Hematopoietic multipotent progenitor cell treated with erythropoietin and hydrocortisone succinate and interleukin-3 and kit ligand, for 17 days (in vitro differentiated cells): ENCODE data around the gene KCNH4.
"Not testable (repeated sequence)": the region's sequence is repeated elsewhere in the genome, so short reads cannot be mapped to it uniquely, and the experiment has no call there.

ENCODE experiments used
- DNase-seq: peaks from one replicate; pipeline ENCODE4 v3.0.0-alpha.2; 2015; ENCODE audit warnings: low spot score

KCNH4 gene

DNA sequence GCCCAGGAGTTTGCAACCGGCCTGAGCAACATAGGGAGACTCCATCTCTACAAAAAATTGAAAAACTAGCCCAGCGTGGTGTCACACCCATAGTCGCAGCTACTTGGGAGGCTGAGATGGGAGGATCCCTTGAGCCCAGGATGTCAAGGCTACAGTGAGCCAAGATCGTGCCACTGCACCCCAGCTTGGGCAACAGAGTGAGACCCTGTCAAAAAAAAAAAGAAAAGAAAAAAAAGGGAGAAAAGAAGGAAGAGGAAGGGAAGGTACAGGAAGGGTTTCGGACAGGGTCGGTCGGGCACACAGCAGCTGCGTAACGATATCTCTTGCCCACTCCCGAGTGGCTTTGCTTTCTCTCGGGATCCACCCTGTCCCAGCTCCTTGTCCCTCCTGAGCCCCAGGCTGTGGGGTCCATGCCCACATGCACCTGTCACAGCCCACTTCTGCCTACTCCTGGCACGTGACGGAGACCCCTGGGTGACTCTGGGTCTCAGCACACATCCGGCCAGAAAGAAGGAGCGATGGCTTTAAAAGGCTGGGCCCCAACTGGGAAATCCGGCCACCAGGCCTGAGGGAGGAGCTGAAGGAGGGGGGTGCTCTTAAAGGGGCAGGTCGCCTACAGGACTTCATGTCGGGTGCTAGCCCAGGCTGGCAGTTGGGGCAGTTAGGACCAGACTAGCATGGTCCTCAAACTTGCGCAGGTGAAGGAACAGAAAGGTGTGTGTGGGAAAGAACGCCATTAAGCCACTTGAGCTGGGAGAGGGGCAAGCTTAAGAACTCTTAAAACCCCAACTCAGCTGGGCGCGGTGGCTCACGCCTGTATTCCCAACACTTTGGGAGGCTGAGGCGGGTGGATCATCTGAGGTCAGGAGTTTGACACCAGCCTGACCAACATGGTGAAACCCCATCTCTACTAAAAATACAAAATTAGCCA, 13.3 kb upstream of the KCNH4 start, which contains the start of gene GHDC:
Gene GHDC, minus strand, starts transcription at position 526 of the 931 bp plus-strand sequence. CDS start 913 bp downstream, outside the sequence.
- peak; percentile 84 for DNase-seq

DNA sequence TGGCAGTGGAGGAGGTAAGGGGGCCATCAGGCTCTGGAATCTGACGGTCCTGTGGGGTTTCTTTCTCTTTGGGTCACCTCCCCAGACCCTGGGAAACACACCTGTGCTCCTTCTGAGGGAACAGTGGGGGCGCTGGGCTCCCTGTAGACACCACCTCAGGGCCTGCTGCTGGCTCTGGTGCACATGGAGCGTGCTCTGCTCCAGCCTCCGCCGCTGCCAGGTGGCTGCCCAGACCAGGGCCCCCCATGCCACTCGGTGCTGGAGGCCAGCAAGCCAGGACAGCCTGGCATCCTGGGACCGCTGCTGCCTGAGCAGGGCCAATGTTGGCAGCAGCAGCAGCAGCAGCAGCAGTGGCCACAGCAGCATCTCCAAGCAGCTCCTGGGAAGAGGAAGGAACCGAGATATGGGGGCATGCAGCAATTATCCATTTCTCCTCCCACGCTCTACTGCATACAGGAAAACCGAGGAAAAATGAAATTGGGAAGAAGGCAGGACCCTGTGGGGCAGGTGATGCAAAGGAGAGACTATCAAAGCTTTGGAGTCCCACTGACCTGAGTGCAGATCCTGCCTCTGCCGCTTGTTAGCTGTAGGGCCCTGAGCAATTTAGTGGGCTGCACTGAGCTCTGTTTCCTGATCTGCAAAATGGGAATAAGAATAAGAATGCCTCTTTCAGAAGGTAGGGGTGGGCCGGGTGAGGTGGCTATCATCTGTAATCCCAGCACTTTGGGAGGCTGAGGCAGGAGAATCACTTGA, 12.4 kb upstream of the KCNH4 start:
- no peak for DNase-seq

DNA sequence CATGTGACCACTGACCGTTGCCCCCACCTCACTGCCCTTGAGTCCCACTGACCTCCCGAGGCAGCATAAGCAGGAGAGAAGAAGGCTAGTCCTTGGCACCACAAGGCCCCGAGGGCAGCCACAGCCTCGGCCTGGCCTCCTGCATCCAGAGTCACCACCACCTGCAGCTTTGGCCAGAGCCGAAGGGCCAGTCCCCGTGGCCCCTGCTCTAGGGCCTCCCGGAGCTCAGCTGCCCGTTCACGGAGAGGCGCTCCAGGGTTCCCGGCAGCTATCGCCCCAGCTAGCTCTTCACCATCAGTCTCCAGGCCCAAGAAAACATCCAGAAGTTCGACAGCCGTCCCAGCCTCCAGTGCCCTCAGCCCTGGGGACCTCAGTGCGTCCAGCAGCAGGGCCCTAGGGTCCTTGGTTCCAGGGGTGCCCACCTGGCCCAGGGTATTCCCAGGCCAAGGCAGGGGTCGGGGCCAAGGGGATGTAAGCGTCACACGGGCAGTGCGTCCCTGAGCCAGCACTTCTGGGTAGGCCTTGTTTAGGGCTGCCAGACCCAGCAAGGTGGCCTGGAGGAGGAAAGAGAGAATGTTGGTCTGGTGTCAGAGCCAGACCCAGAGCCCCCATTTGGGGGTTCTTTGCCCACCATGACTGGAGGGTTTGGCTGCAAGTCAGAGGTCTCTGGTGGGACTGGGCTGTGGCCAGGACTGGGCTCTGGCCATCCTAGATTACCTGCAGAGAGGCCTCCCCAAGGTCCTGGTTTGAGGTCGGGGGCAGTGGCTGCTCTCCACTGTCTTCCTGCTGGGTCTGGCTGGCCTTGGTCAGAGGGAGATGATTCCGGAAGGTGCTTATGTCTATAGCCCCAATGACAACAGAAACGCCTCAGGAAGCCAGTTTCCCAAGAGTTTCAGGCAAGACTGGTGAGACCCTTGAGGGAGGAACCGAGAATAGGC, 11.5 kb upstream of the KCNH4 start:
- no peak for DNase-seq

DNA sequence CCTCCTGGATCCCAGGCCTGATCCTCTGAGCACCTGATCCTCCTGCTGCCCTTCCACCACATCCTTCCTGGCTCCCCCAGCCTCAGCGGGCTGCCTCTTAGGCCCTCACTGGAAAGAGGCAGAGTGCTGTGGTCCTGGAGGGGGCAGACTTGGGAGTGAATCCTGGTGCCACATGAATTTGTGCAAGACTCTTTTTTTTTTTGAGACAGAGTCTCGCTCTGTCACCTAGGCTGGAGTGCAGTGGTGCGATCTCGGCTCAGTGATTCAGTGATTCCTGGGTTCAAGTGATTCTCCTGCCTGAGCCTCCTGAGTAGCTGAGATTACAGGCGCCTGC, 10.3 kb upstream of the KCNH4 start:
- no peak for DNase-seq

DNA sequence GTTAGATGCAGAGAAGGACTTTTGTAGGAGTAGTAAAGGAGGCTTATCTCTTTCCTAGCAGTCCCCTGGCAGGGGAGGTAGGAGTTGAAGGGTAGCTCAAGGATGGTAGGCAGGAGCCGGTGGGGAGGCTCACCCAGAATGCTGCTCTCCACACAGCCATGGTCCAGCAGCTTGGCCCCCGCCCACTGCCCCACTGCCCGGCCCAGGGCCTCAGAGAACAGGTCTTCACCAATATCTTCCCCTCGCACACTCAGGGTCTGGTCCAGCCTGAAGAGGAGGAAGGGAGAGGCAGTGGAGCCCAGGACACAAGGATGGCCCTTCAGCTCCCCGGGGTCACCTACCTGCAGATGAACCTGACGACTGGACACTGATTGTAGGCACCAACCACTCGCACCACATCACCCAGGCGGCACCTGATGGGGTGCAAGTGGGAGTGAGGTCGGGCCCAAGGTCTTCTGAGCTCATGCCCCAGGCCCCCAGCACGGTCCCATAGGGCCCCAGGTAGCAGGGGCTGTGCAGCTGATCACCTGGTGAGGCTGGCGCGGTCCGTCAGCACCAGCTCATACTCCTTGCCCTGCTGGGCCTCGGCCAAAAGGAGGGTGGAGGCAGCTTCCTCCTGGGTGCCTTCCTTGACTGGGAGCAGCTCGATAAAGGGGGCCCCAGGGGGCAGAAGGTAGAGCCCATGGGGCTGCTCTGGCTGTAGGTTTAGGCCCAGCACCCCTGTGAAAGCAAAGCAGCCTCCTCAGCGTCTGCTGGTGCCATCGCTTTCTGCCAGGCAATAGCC, 9.7 kb upstream of the KCNH4 start:
- DNase-seq, result no peak

DNA sequence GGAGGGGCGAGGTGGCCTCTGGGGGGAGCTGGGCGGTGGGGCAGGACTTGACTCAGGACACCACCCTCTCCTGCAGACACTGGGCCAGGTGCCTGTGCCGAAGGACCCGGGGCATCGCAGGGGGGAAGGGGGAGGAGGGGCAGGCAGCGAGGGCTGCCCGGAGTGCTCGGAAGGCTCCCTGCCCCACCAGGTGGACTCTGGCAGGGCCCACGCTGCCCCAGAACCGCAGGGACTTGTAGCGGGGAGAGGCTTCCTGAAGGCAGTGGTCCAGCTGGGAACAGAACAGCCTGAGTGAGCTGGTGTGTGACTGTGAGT, 8.7 kb upstream of the KCNH4 start:
- no peak for DNase-seq

DNA sequence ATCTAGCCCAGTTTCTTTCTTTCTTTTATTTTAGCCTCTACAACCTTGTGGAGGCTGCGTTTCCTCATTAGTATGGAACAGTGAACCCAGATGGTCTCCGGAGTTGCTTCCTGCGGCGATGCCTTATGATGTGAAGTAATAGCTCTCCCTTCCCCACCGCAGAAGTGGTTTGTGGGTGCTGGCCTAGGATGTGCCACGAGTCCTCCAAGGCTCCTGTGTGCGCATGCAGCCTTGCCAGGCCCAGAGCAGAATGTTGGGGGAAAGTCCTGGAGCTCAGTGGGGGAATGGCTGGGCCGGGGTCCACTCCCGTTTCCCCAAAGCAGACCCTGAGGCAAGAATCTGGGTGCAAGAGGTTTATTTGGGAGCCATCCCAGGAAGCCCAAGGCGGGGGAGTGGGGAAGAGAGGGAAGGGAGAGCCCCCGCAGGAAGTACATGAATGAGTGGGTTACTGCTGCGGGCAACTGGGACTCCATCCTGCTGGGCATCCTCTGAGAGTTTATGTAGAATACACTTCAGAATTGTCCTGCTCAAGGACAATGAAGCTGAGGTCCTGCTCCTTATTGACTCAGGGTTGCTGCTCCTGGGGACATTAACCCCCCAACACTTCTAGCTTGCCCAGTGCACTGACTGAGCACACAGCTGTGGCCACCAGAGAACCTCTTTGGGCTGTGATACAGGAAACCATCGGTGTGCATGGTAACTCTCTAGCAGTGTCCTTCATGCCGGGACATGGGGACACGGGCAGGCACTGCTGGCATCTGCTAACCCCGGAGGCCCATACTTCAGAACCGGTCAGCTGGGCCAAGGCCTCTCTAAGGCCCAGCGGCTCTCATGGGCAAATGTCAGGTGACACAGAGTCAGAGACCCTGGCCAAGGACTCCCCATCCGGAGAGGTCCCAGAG, 8.1 kb upstream of the KCNH4 start:
- DNase-seq, result no peak

DNA sequence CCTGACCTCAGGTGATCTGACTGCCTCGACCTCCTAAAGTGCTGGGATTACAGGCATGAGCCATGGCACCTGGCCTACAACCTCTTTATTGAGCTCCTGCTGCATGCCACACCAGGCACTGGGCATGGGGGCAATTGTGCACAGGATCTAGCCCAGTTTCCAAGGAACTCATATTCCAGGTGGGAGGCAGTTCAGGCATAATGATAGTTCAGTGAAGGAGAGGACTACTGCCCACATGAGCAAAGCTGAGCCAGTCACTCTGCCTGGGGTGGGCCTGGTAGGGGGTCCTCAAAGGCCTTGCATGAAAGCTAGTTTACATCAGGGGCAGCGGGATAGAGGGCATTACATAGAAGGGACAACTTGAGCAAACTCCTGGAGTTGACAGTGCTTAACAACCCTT, 6.9 kb upstream of the KCNH4 start:
- no peak for DNase-seq

DNA sequence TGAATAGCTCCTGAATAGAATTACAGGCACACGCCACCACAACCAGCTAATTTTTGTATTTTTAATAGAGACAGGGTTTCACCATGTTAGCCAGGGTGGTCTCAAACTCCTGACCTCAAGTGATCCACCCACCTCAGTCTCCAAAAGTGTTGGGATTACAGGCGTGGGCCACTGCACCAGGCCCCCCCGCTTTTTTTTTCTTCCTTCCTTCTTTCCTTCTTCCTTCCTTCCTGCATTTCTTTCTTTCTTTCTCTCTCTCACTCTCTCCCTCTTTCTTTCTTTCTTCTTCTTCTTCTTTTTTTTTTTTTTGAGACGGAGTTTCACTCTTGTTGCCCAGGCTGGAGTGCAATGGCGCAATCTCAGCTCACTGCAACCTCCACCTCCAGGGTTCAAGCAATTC, 5.2 kb upstream of the KCNH4 start:
- DNase-seq, result not testable (repeated sequence)

DNA sequence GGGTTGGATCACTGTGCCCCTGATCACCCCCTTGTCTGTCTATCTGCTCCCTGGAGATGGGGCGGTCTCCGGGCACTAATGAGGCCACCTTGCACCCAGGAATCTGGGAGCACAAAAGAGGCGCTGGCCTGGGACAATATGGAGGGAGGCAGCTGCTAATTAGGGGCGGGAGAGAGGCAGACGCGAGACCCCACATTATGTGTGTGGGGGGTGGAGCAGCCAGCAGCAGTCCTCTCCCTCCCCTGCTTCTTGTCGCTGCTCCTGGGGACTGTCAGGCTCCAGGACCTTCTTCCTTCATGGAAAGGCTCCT, 4.6 kb upstream of the KCNH4 start:
- no peak for DNase-seq

DNA sequence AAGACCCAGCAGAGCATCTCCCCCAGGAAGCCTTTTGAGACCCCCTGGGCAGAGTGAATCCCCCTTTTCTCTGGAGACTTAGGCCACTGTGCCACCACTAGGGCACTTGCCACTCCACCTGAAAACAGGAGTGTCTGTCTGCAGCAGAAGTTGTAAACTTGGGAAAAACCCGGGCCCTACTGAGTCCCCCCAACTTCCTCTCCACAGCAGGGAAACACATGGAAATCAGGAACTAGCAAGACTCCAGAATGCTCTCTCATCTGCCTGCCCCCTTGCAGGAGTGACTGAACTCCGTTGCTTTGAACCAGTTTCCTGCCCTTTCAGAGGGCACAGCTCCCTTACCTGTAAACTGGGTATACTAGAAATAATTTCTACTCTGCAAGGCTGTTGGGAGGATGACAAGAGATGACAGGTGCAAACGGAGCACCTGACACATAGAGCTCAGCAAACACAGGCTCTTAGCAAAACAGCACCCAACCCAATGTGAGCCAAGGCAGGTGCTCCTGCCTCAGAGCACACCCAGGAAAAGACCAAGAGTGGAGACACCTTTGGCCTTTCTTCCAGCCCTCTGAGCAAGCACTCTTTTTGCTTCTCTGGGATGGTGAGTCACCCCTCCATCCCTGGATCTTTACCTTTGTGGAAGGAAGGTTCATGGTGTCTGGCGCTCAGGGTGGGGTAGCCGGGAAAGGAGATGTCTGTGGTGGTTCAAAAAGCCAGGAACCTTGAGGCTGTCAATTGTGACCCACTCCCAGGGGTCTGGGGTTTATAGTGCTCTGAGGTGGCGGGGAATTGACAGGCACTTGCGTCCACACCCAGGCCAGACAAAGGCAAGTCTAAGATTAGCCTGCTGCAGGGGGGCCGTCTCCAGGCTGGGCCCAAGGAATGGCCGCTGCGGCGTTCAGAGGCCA, 4.0 kb upstream of the KCNH4 start, which contains the start of gene HCRT:
Gene HCRT, minus strand, starts transcription at position 740 of the 908 bp plus-strand sequence. Its CDS starts 87 bp downstream, at position 653.
- no peak for DNase-seq

DNA sequence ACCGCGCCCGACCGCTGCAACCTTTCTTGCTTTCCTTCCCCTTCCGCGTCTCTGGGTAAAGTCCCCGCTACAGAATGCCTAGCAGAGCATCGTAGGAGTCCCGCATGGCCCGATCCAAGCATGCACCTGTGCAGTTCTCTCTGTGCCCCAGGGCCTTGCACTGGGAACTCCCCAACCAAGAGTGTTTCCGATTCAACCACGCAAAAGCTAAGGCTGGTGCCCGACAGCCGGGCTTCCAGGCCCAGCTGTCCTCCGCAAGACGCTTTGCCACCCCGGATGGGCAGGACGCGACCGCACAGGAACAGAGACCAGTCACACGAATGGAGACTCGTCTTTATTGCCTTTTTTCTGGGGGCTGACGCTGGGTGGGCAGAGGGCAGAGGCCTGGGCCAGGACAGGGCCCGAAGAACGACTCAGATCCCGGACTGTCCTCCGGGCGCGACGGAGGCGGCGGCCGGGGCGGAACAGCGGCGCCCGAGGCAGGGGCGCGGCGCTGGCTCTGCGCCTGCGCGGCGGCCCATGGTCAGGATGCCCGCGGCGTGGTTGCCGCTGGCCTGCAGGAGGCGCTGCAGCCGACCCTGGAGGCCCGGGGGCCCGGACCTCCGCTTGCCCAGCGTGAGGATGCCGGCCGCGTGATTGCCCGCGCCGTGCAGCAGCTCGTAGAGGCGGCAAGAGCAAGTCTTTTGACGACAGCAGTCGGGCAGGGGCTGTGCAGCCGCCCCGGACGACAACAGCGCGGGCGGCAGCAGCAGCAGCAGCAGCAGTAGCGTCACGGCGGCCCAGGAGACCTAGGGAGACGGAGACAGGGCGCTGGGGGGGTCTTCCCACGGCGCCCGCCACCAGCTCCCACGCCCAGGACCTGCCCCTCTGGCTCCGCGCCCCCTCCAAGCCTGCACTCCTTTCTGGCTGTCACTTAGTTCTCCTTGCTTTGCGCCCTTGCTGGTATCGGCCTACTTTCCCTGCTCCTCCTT, 3.1 kb upstream of the KCNH4 start:
- peak; percentile 70 for DNase-seq

DNA sequence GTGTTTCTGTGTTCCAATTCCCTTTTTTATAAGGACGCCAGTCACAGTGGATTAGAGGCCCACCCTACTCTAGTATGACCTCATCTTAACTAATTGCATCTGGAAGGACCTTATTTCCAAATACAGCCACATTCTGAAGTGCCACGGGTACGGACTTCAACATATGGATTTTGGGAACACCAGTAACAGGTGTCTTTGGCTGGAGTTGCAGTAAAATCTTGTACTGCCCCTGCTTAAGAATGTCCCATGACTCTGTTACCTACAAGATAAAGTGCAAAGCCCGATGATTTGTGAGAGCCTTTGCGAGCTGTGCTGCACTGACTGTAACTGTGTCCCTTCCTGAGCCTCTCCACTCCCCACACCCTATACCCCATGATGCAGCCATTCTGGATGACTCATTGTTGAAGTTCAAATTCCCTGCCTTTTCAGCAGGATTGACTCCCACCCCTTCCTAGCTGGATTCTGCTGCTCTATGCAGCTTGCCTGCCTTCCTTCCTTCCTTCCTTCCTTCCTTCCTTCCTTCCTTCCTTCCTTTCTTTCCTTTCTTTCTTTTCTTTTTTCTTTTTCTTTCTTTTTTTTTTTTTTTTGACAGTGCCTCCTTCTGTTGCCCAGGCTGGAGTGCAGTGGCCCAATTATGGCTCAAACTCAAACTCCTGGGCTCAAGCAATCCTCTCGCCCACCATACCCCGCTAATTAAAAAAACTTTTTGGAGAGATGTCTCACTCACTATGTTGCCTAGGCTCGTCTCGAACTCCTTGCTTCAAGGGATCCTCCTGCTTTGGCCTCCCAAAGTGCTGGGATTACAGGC, 2.2 kb upstream of the KCNH4 start:
- DNase-seq, result no peak

DNA sequence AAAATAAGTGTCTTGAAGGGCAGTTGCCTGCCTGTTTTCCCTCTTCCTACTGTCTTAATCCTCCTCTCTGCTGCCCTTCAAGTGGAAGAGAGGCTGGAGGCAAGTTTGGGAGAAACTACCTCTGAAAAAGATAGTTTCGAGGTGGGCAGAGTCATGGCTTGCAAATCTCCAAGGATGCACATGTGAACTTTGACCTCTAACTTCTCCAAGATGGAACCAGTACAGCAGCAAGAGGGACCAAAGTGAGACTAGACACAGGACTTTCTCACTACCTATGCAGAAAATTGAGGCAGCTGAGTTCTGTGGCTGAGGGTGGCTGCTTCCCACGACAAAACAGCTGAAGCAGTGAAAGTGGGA, 887 bp upstream of the KCNH4 start:
- no peak for DNase-seq

DNA sequence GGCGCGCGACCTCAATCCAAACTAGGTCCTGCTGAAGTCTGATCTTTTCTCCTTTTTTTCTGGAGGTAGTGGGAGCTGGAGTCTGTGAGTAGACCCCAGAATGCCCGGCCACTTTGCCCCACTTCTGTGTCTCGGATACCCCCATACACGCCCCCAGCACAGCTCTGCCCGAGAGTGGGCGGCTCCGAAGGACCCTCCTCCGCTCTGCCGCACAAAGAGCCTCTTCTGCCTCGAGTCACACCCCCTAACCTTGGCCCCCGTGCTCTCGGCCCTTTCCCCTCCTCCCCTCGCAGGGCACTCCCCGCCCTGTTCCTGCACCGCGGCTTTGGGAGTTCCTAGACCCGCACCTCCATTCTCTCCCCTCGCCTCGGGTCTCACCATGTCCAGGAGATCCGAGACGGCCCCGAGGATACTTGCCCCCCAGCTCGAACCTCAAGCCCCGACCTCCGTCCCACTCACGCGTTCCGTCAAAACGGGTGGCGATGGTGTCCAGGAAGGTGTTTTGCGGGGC, 476 bp downstream of the KCNH4 start:
- DNase-seq, result no peak

DNA sequence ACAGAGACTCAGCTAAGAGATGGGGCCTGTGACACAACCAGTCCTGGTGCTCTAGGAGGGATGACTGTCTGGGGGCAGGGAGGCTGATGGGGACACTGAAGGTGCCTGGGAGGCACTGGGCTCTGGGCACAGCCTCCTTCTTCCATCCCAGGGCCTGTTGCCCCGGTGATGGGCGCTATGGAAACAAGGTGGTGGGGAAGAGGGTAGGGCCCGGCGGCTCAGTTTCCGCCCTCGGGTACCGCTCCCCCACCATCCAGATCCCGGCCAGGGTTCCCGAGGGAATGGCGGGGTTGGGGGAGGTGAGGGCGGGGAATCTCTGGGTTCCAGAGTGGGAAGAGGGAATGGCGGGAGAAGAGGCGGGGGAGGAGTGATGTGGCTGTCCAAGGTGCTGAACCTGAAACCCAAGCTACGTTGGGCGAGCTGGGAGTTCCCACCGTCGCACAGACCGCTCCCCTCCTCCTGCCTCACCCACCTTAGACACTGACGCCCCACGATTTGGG, 981 bp downstream of the KCNH4 start:
- no peak for DNase-seq

DNA sequence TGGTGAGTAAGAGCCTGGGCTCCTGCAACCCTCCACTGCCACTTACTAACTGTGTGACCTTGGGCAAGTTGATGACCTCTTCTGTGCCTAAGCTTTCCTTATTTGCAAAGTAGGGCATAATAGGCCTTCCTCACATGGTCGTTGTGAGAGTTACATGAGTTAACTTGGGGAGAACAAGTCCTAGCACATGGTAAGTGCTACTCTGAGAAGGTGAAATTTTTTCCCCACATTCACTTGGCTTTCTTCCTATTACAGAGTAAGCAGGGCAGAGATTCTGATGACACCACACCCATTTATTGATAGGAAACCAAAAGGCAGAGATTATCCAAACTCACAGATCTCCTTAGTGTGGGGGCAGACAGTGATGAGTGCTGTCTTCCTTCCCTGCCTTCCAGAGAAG, 1.6 kb downstream of the KCNH4 start:
- DNase-seq, result no peak
